ENCODE measurements around the gene DHDH. TPM values are rescaled to one million over a fixed set of nuclear protein-coding genes. Genes with fewer than 3 reads are reported as not detected.
A peak's percentile ranks its signal among the peaks of the same experiment; 100 is the strongest.

Gene DHDH
- total and polyA plus RNA-seq, 5 donors from 2014 or later, result 0.68 to 2.4 (median 1.1) TPM; not detected in 1

GRCh38 chr19:48943081-48943480, 9.6 kb downstream of the DHDH start:
- Mint-ChIP-seq H3K4me3 (no peak overlapping the region), H3K27ac (no peak overlapping the region), H3K4me1 (no peaks in the 10 kb centered on the region), H3K9me3 (peaks cover 0 to 2% (median 0%) of the 10 kb centered on the region in 7 donors), H3K36me3 (peaks cover 19% of the 10 kb centered on the region), H3K27me3 (no peaks in the 10 kb centered on the region)
- no peak for DNase-seq
- Histone ChIP-seq H3K9me3 (ENCODE audit: control insufficient read depth in 2 of 2, low read length in 2 of 2) (peaks cover 0 to 4% of the 10 kb centered on the region in 2 experiments), H3K27ac (ENCODE audit: insufficient read depth, low read length, poor library complexity, severe bottlenecking) (no peak overlapping the region), H3K36me3 (ENCODE audit: control insufficient read depth, insufficient read depth, low read length) (no peaks in the 10 kb centered on the region), H3K4me3 (ENCODE audit: low read depth, low read length) (no peak overlapping the region), H3K4me1 (ENCODE audit: control insufficient read depth, insufficient read depth, low read length, poor library complexity, severe bottlenecking) (no peaks in the 10 kb centered on the region), H3K27me3 (ENCODE audit: control insufficient read depth, insufficient read depth, low read length) (no peaks in the 10 kb centered on the region)
- ATAC-seq (ENCODE audit: low read depth in 2 of 2), result no peak

GRCh38 chr19:48945415-48945814, 11.9 kb downstream of the DHDH start:
- H3K27ac ChIP-seq (ENCODE audit: insufficient read depth, low read length, poor library complexity, severe bottlenecking), result no peak overlapping the region
- H3K36me3 ChIP-seq (ENCODE audit: control insufficient read depth, insufficient read depth, low read length), result no peaks in the 10 kb centered on the region
- Mint-ChIP-seq H3K27ac (no peak overlapping the region), H3K4me1 (no peaks in the 10 kb centered on the region), H3K9me3 (peaks cover 0 to 4% (median 0%) of the 10 kb centered on the region in 7 donors), H3K4me3 (no peak overlapping the region), H3K36me3 (peaks cover 10% of the 10 kb centered on the region), H3K27me3 (no peaks in the 10 kb centered on the region)
- ATAC-seq (ENCODE audit: low read depth in 2 of 2) (no peak), DNase-seq (no peak)
- no peaks in the 10 kb centered on the region for H3K4me1 ChIP-seq (ENCODE audit: control insufficient read depth, insufficient read depth, low read length, poor library complexity, severe bottlenecking)
- no peak overlapping the region for H3K4me3 ChIP-seq (ENCODE audit: low read depth, low read length)
- H3K9me3 ChIP-seq (ENCODE audit: control insufficient read depth in 2 of 2, low read length in 2 of 2), result peaks cover 0 to 4% of the 10 kb centered on the region in 2 experiments
- H3K27me3 ChIP-seq (ENCODE audit: control insufficient read depth, insufficient read depth, low read length), result no peaks in the 10 kb centered on the region

GRCh38 chr19:48945817-48946216, 12.3 kb downstream of the DHDH start:
- Mint-ChIP-seq H3K4me3 (no peak overlapping the region), H3K9me3 (peaks cover 0 to 3% (median 0%) of the 10 kb centered on the region in 7 donors)
- no peaks in the 10 kb centered on the region for H3K4me1 ChIP-seq (ENCODE audit: control insufficient read depth, insufficient read depth, low read length, poor library complexity, severe bottlenecking)

GRCh38 chr19:48946463-48947257, 13.2 kb downstream of the DHDH start:
- Histone ChIP-seq H3K4me1 (ENCODE audit: control insufficient read depth, insufficient read depth, low read length, poor library complexity, severe bottlenecking) (no peaks in the 10 kb centered on the region), H3K4me3 (ENCODE audit: low read depth, low read length) (no peak overlapping the region), H3K9me3 (ENCODE audit: control insufficient read depth in 2 of 2, low read length in 2 of 2) (peaks cover 0 to 4% of the 10 kb centered on the region in 2 experiments), H3K27me3 (ENCODE audit: control insufficient read depth, insufficient read depth, low read length) (no peaks in the 10 kb centered on the region), H3K36me3 (ENCODE audit: control insufficient read depth, insufficient read depth, low read length) (no peaks in the 10 kb centered on the region), H3K27ac (ENCODE audit: insufficient read depth, low read length, poor library complexity, severe bottlenecking) (no peak overlapping the region)
- Mint-ChIP-seq H3K4me1 (no peaks in the 10 kb centered on the region), H3K27me3 (no peaks in the 10 kb centered on the region), H3K27ac (no peak overlapping the region), H3K4me3 (no peak overlapping the region), H3K9me3 (peaks cover 0 to 2% (median 0%) of the 10 kb centered on the region in 7 donors), H3K36me3 (no peaks in the 10 kb centered on the region)
- DNase-seq (no peak), ATAC-seq (ENCODE audit: low read depth in 2 of 2) (no peak)

More at GRCh38 chr19:48945817-48946216, 12.3 kb downstream of the DHDH start:
- no peaks in the 10 kb centered on the region for H3K4me1 Mint-ChIP-seq
- Histone ChIP-seq H3K4me3 (ENCODE audit: low read depth, low read length) (no peak overlapping the region), H3K27me3 (ENCODE audit: control insufficient read depth, insufficient read depth, low read length) (no peaks in the 10 kb centered on the region), H3K9me3 (ENCODE audit: control insufficient read depth in 2 of 2, low read length in 2 of 2) (peaks cover 0 to 4% of the 10 kb centered on the region in 2 experiments), H3K36me3 (ENCODE audit: control insufficient read depth, insufficient read depth, low read length) (no peaks in the 10 kb centered on the region), H3K27ac (ENCODE audit: insufficient read depth, low read length, poor library complexity, severe bottlenecking) (no peak overlapping the region)
- H3K36me3 Mint-ChIP-seq, result peaks cover 6% of the 10 kb centered on the region
- ATAC-seq (ENCODE audit: low read depth in 2 of 2) (no peak), DNase-seq (no peak)
- H3K27me3 Mint-ChIP-seq, result no peaks in the 10 kb centered on the region
- H3K27ac Mint-ChIP-seq, result no peak overlapping the region

- DNase-seq, result no peak
- Histone ChIP-seq H3K4me3 (ENCODE audit: low read depth, low read length) (no peak overlapping the region), H3K9me3 (ENCODE audit: control insufficient read depth in 2 of 2, low read length in 2 of 2) (peaks cover 0 to 4% of the 10 kb centered on the region in 2 experiments), H3K27me3 (ENCODE audit: control insufficient read depth, insufficient read depth, low read length) (no peaks in the 10 kb centered on the region), H3K27ac (ENCODE audit: insufficient read depth, low read length, poor library complexity, severe bottlenecking) (no peak overlapping the region), H3K36me3 (ENCODE audit: control insufficient read depth, insufficient read depth, low read length) (no peaks in the 10 kb centered on the region), H3K4me1 (ENCODE audit: control insufficient read depth, insufficient read depth, low read length, poor library complexity, severe bottlenecking) (no peaks in the 10 kb centered on the region)
- no peaks in the 10 kb centered on the region for H3K4me1 Mint-ChIP-seq
- H3K9me3 Mint-ChIP-seq, result peaks cover 0 to 2% (median 0%) of the 10 kb centered on the region in 7 donors
- H3K27ac Mint-ChIP-seq, result no peak overlapping the region
- no peak overlapping the region for H3K4me3 Mint-ChIP-seq
- no peak for ATAC-seq (ENCODE audit: low read depth in 2 of 2)
- H3K36me3 Mint-ChIP-seq, result no peaks in the 10 kb centered on the region
- H3K27me3 Mint-ChIP-seq, result no peaks in the 10 kb centered on the region
Measured at GRCh38 chr19:48947258-48947542, 13.7 kb downstream of the DHDH start.

- Mint-ChIP-seq H3K36me3 (no peaks in the 10 kb centered on the region), H3K27ac (peak overlapping the region in 1 of 3 donors; percentile 22), H3K4me1 (peaks cover 0 to 6% (median 3%) of the 10 kb centered on the region in 4 donors), H3K4me3 (peak overlapping the region in 2 of 4 donors; percentile 33 to 48), H3K27me3 (peaks cover 5% of the 10 kb centered on the region), H3K9me3 (peaks cover 0 to 2% (median 0%) of the 10 kb centered on the region in 7 donors)
- Histone ChIP-seq H3K27me3 (ENCODE audit: control insufficient read depth, insufficient read depth, low read length) (no peaks in the 10 kb centered on the region), H3K36me3 (ENCODE audit: control insufficient read depth, insufficient read depth, low read length) (no peaks in the 10 kb centered on the region), H3K27ac (ENCODE audit: insufficient read depth, low read length, poor library complexity, severe bottlenecking) (no peak overlapping the region), H3K9me3 (ENCODE audit: control insufficient read depth in 2 of 2, low read length in 2 of 2) (peaks cover 0 to 4% of the 10 kb centered on the region in 2 experiments), H3K4me3 (ENCODE audit: low read depth, low read length) (no peak overlapping the region), H3K4me1 (ENCODE audit: control insufficient read depth, insufficient read depth, low read length, poor library complexity, severe bottlenecking) (peaks cover 8% of the 10 kb centered on the region)
- ATAC-seq (ENCODE audit: low read depth in 2 of 2), result no peak
- DNase-seq, result no peak
Measured at GRCh38 chr19:48950159-48950558, 16.7 kb downstream of the DHDH start.

- Histone ChIP-seq H3K27me3 (ENCODE audit: control insufficient read depth, insufficient read depth, low read length) (no peaks in the 10 kb centered on the region), H3K4me3 (ENCODE audit: low read depth, low read length) (no peak overlapping the region), H3K4me1 (ENCODE audit: control insufficient read depth, insufficient read depth, low read length, poor library complexity, severe bottlenecking) (peaks cover 16% of the 10 kb centered on the region), H3K9me3 (ENCODE audit: control insufficient read depth in 2 of 2, low read length in 2 of 2) (peaks cover 0 to 4% of the 10 kb centered on the region in 2 experiments), H3K36me3 (ENCODE audit: control insufficient read depth, insufficient read depth, low read length) (no peaks in the 10 kb centered on the region), H3K27ac (ENCODE audit: insufficient read depth, low read length, poor library complexity, severe bottlenecking) (no peak overlapping the region)
- Mint-ChIP-seq H3K27me3 (peaks cover 5% of the 10 kb centered on the region), H3K4me3 (no peak overlapping the region), H3K36me3 (no peaks in the 10 kb centered on the region), H3K9me3 (peaks cover 0 to 2% (median 0%) of the 10 kb centered on the region in 7 donors), H3K27ac (no peak overlapping the region), H3K4me1 (peaks cover 0 to 13% (median 4%) of the 10 kb centered on the region in 4 donors)
- no peak for ATAC-seq (ENCODE audit: low read depth in 2 of 2)
- DNase-seq, result no peak
Measured at GRCh38 chr19:48950830-48951519, 17.5 kb downstream of the DHDH start.

All from CD4-positive, CD25-positive, alpha-beta regulatory T cell (primary cell).